NCI-H1436 treated with DMSO at 0.1 percent for 48 hours (cell line): ENCODE measurements around the gene DDX52.
"Not testable (repeated sequence)": the region's sequence is repeated elsewhere in the genome, so short reads cannot be mapped to it uniquely, and the experiment has no call there.

Experiments
- DNase-seq: peaks from one replicate; lab custom pipeline; 2025; lab: John Stamatoyannopoulos, UW

DDX52 gene

GRCh38 chr17:37651849-37652248, 8.6 kb upstream of the DDX52 start:
- DNase-seq: no peak

GRCh38 chr17:37650419-37651003, 7.3 kb upstream of the DDX52 start:
- no peak for DNase-seq

- DNase-seq: no peak
Observed at GRCh38 chr17:37648555-37648954, 5.3 kb upstream of the DDX52 start.

GRCh38 chr17:37647856-37648255, 4.6 kb upstream of the DDX52 start:
- DNase-seq: no peak

GRCh38 chr17:37643869-37644268, 623 bp upstream of the DDX52 start:
- no peak for DNase-seq

GRCh38 chr17:37642681-37643080, 565 bp downstream of the DDX52 start:
- no peak for DNase-seq

GRCh38 chr17:37640015-37640414, 3.2 kb downstream of the DDX52 start:
- DNase-seq: no peak

- DNase-seq: no peak
Observed at GRCh38 chr17:37637956-37638355, 5.3 kb downstream of the DDX52 start.

GRCh38 chr17:37616430-37616829, 26.8 kb downstream of the DDX52 start:
- DNase-seq: not testable (repeated sequence)

- DNase-seq: no peak
Observed at GRCh38 chr17:37614823-37615222, 28.4 kb downstream of the DDX52 start.

GRCh38 chr17:37614391-37614790, 28.9 kb downstream of the DDX52 start:
- DNase-seq: no peak

- DNase-seq: no peak
Observed at GRCh38 chr17:37610971-37611370, 32.3 kb downstream of the DDX52 start.

- DNase-seq: not testable (repeated sequence)
Observed at GRCh38 chr17:37610041-37610420, 33.2 kb downstream of the DDX52 start.

- peak; percentile 87 for DNase-seq
Observed at GRCh38 chr17:37609170-37610040, 33.8 kb downstream of the DDX52 start, which contains the start of gene SYNRG. Gene SYNRG, minus strand, starts transcription at chr17:37609418. Its CDS starts 63 bp downstream, at chr17:37609355.

- no peak for DNase-seq
Observed at GRCh38 chr17:37608351-37609169, 34.7 kb downstream of the DDX52 start.

GRCh38 chr17:37607637-37608331, 35.5 kb downstream of the DDX52 start:
- no peak for DNase-seq

GRCh38 chr17:37605813-37606505, 37.3 kb downstream of the DDX52 start:
- no peak for DNase-seq

GRCh38 chr17:37605081-37605480, 38.2 kb downstream of the DDX52 start:
- no peak for DNase-seq

GRCh38 chr17:37604556-37604955, 38.7 kb downstream of the DDX52 start:
- no peak for DNase-seq

- no peak for DNase-seq
Observed at GRCh38 chr17:37598145-37598544, 45.1 kb downstream of the DDX52 start.

GRCh38 chr17:37592291-37592690, 51.0 kb downstream of the DDX52 start:
- DNase-seq: no peak
